NCI-H345 treated with DMSO at 0.1 percent for 48 hours (cell line): ENCODE results near the gene EXD3.
"Not testable (repeated sequence)": the region's sequence is repeated elsewhere in the genome, so short reads cannot be mapped to it uniquely, and the experiment has no call there.

ENCODE experiments used
- DNase-seq: peaks from one replicate; lab custom pipeline; 2025; ENCODE audit not compliant: unreplicated experiment; lab: John Stamatoyannopoulos, UW

The EXD3 gene

GRCh38 chr9:137458194-137459151 lies 35.5 kb upstream of the EXD3 start:
- DNase-seq = no peak

- no peak for DNase-seq
Observed at GRCh38 chr9:137457406-137458193, 34.6 kb upstream of the EXD3 start.

- DNase-seq = no peak
Observed at GRCh38 chr9:137456864-137457405, 34.0 kb upstream of the EXD3 start.

- DNase-seq = no peak
Observed at GRCh38 chr9:137456061-137456863, 33.3 kb upstream of the EXD3 start.

GRCh38 chr9:137455359-137455991 lies 32.5 kb upstream of the EXD3 start:
- no peak for DNase-seq

GRCh38 chr9:137454597-137455358 lies 31.8 kb upstream of the EXD3 start:
- no peak for DNase-seq

- DNase-seq = no peak
Observed at GRCh38 chr9:137454145-137454596, 31.2 kb upstream of the EXD3 start.

- DNase-seq = no peak
Observed at GRCh38 chr9:137453643-137454081, 30.7 kb upstream of the EXD3 start.

GRCh38 chr9:137452761-137453642 lies 30.0 kb upstream of the EXD3 start:
- DNase-seq = no peak

- DNase-seq = no peak
Observed at GRCh38 chr9:137452006-137452760, 29.2 kb upstream of the EXD3 start.

GRCh38 chr9:137451264-137452005 lies 28.5 kb upstream of the EXD3 start:
- DNase-seq = not testable (repeated sequence)

- not testable (repeated sequence) for DNase-seq
Observed at GRCh38 chr9:137450539-137451222, 27.7 kb upstream of the EXD3 start.

- DNase-seq = no peak
Observed at GRCh38 chr9:137449931-137450538, 27.1 kb upstream of the EXD3 start.

GRCh38 chr9:137449081-137449844 lies 26.3 kb upstream of the EXD3 start:
- DNase-seq = no peak

GRCh38 chr9:137448602-137448962 lies 25.6 kb upstream of the EXD3 start:
- no peak for DNase-seq
